GM23338 (cell line): Measurements from ENCODE around the gene HTT. TPM values are rescaled to one million over a fixed set of nuclear protein-coding genes. Genes with fewer than 3 reads are reported as not detected.

Experiments
- ATAC-seq: fragments of 200-7000 bp; cut with Tn5 transposase; 3 replicates; pipeline ENCODE4 v1.9.1; 2020
- DNase-seq: peaks from one replicate; pipeline ENCODE4 v3.0.0-alpha.2; 2015; ENCODE audit warnings: low spot score
- H2AFZ ChIP-seq: fragments of 200-600 bp; sonication (generic); 2 replicates; pipeline ENCODE4 v1.8.0; 2016; ENCODE audit warnings: antibody characterized with exemption, mild to moderate bottlenecking, moderate library complexity
- H3F3A ChIP-seq: fragments of 200-600 bp; sonication (generic); replicated peaks from 2 replicates; pipeline ENCODE4 v1.8.0; 2017; ENCODE audit warnings: antibody characterized with exemption, mixed run types, low read depth
- H3K27ac ChIP-seq: fragments of 200-600 bp; sonication (generic); 2 replicates; pipeline ENCODE4 v1.6.1; 2016; ENCODE audit warnings: low read depth
- H3K27me3 ChIP-seq: fragments of 200-600 bp; sonication (generic); 2 replicates; pipeline ENCODE4 v1.8.0; 2016; ENCODE audit warnings: mild to moderate bottlenecking, mixed run types, moderate library complexity; ENCODE audit not compliant: insufficient read depth
- H3K36me3 ChIP-seq: fragments of 200-600 bp; sonication (generic); 2 replicates; pipeline ENCODE4 v1.8.0; 2016; ENCODE audit warnings: mild to moderate bottlenecking; ENCODE audit not compliant: insufficient read depth
- H3K4me1 ChIP-seq: fragments of 200-600 bp; sonication (generic); 2 replicates; pipeline ENCODE4 v1.8.0; 2016; ENCODE audit warnings: mild to moderate bottlenecking, moderate library complexity; ENCODE audit not compliant: insufficient read depth
- H3K4me2 ChIP-seq: fragments of 200-600 bp; sonication (generic); 2 replicates; pipeline ENCODE4 v1.7.1; 2017; ENCODE audit warnings: mixed run types
- H3K4me3 ChIP-seq: fragments of 200-600 bp; sonication (generic); 2 replicates; pipeline ENCODE4 v1.6.1; 2016; ENCODE audit warnings: mixed run types
- H3K79me2 ChIP-seq: fragments of 200-600 bp; sonication (generic); replicated peaks from 2 replicates; pipeline ENCODE4 v1.8.0; 2017; ENCODE audit warnings: mild to moderate bottlenecking; ENCODE audit not compliant: insufficient read depth
- H3K9me2 ChIP-seq: fragments of 200-600 bp; sonication (generic); 2 replicates; pipeline ENCODE4 v1.8.0; 2017; ENCODE audit not compliant: insufficient read depth
- H4K20me1 ChIP-seq: fragments of 200-600 bp; sonication (generic); replicated peaks from 2 replicates; pipeline ENCODE4 v1.8.0; 2017; ENCODE audit warnings: mild to moderate bottlenecking; ENCODE audit not compliant: insufficient read depth
- H3K27ac Mint-ChIP-seq: 2 replicates; pipeline ENCODE4 v1.8.0; 2020; ENCODE audit warnings: inconsistent platforms, mild to moderate bottlenecking, moderate library complexity, mixed read lengths
- H3K27me3 Mint-ChIP-seq: 3 replicates; pipeline ENCODE4 v1.8.0; 2022; ENCODE audit warnings: low read depth, mild to moderate bottlenecking, moderate library complexity, mixed read lengths, inconsistent platforms; ENCODE audit not compliant: insufficient read depth, poor library complexity
- H3K36me3 Mint-ChIP-seq: 3 replicates; pipeline ENCODE4 v1.8.0; 2021; ENCODE audit warnings: low read depth, mild to moderate bottlenecking, inconsistent platforms, moderate library complexity, mixed read lengths
- H3K4me1 Mint-ChIP-seq: 3 replicates; pipeline ENCODE4 v1.8.0; 2020; ENCODE audit warnings: mild to moderate bottlenecking, inconsistent platforms, mixed read lengths
- H3K4me3 Mint-ChIP-seq: 3 replicates; pipeline ENCODE4 v1.8.0; 2021; ENCODE audit warnings: moderate library complexity, mild to moderate bottlenecking, inconsistent platforms, mixed read lengths
- H3K9me3 Mint-ChIP-seq: 3 replicates; pipeline ENCODE4 v1.8.0; 2020; ENCODE audit warnings: moderate library complexity, mild to moderate bottlenecking, inconsistent platforms, mixed read lengths
- CREB1 ChIP-seq: fragments of 250-450 bp; sonication (Bioruptor Pico); IDR thresholded peaks from 2 replicates; pipeline ENCODE4 v1.5.0; 2020; ENCODE audit warnings: low read depth, mild to moderate bottlenecking, moderate library complexity
- EZH2 ChIP-seq: fragments of 200-600 bp; sonication (generic); IDR thresholded peaks from one replicate; pipeline ENCODE4 v1.8.0; 2017; ENCODE audit warnings: antibody characterized with exemption, mild to moderate bottlenecking, low read depth; ENCODE audit not compliant: unreplicated experiment
- EZH2phosphoT487 ChIP-seq: fragments of 200-600 bp; sonication (generic); IDR thresholded peaks from one replicate; pipeline ENCODE4 v1.8.1; 2018; ENCODE audit warnings: antibody characterized with exemption; ENCODE audit not compliant: unreplicated experiment
- JUNB ChIP-seq: IDR thresholded peaks from one replicate; pipeline ENCODE4 v1.6.1; 2016; ENCODE audit warnings: antibody characterized with exemption; ENCODE audit not compliant: unreplicated experiment
- NANOG ChIP-seq: IDR thresholded peaks from 2 replicates; pipeline ENCODE4 v1.6.1; 2016; ENCODE audit warnings: antibody characterized with exemption, borderline replicate concordance
- STAT1 ChIP-seq: IDR thresholded peaks from one replicate; pipeline ENCODE4 v1.6.1; 2016; ENCODE audit warnings: antibody characterized with exemption; ENCODE audit not compliant: unreplicated experiment
- polyA plus RNA-seq: library from polyadenylated mRNA; unstranded; fragments of >200 nt; fragmentation: Nextera tagmentation; extraction: Ambion mirVana; gene quantifications from 2 replicates; pipeline ENCODE4 v1.2.1, GENCODE V29; 2016
- total RNA-seq: library from RNA; depleted of rRNA; stranded (reverse); fragments of >200 nt; shearing (Covaris generic); gene quantifications from 2 replicates; pipeline ENCODE4 v1.2.3, GENCODE V29; 2014
- TF ChIP-seq, protein P1 (sequence below): IDR thresholded peaks from one replicate; pipeline ENCODE4 v1.6.1; 2018; ENCODE audit warnings: antibody characterized with exemption; ENCODE audit not compliant: unreplicated experiment
- TF ChIP-seq, protein P2 (sequence below): IDR thresholded peaks from 2 replicates; pipeline ENCODE4 v1.6.1; 2016; ENCODE audit warnings: antibody characterized with exemption
- TF ChIP-seq, protein P3 (sequence below): fragments of 250-450 bp; sonication (Bioruptor Pico); IDR thresholded peaks from 2 replicates; pipeline ENCODE4 v1.5.0; 2020; ENCODE audit warnings: mild to moderate bottlenecking, moderate library complexity

Gene HTT
- total and polyA plus RNA-seq, 2 experiments from 2014 or later, result 26.6 to 67.7 TPM

- TF ChIP-seq, protein P1, sequence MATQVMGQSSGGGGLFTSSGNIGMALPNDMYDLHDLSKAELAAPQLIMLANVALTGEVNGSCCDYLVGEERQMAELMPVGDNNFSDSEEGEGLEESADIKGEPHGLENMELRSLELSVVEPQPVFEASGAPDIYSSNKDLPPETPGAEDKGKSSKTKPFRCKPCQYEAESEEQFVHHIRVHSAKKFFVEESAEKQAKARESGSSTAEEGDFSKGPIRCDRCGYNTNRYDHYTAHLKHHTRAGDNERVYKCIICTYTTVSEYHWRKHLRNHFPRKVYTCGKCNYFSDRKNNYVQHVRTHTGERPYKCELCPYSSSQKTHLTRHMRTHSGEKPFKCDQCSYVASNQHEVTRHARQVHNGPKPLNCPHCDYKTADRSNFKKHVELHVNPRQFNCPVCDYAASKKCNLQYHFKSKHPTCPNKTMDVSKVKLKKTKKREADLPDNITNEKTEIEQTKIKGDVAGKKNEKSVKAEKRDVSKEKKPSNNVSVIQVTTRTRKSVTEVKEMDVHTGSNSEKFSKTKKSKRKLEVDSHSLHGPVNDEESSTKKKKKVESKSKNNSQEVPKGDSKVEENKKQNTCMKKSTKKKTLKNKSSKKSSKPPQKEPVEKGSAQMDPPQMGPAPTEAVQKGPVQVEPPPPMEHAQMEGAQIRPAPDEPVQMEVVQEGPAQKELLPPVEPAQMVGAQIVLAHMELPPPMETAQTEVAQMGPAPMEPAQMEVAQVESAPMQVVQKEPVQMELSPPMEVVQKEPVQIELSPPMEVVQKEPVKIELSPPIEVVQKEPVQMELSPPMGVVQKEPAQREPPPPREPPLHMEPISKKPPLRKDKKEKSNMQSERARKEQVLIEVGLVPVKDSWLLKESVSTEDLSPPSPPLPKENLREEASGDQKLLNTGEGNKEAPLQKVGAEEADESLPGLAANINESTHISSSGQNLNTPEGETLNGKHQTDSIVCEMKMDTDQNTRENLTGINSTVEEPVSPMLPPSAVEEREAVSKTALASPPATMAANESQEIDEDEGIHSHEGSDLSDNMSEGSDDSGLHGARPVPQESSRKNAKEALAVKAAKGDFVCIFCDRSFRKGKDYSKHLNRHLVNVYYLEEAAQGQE, result no peak
- TF ChIP-seq EZH2, result no peak
- TF ChIP-seq, protein P2, sequence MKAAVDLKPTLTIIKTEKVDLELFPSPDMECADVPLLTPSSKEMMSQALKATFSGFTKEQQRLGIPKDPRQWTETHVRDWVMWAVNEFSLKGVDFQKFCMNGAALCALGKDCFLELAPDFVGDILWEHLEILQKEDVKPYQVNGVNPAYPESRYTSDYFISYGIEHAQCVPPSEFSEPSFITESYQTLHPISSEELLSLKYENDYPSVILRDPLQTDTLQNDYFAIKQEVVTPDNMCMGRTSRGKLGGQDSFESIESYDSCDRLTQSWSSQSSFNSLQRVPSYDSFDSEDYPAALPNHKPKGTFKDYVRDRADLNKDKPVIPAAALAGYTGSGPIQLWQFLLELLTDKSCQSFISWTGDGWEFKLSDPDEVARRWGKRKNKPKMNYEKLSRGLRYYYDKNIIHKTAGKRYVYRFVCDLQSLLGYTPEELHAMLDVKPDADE, result no peak
- no peak for TF ChIP-seq EZH2phosphoT487
- TF ChIP-seq CREB1 (CRISPR knock-in tag), result no peak
- TF ChIP-seq JUNB, result no peak
These were observed 145.4 kb downstream of the HTT start (continued) for GRCh38 chr4:3219761-3220475.

GRCh38 chr4:3220476-3221183 is 146.1 kb downstream of the HTT start:
- peaks cover 12% of the 10 kb centered on the region for H3K36me3 ChIP-seq
- TF ChIP-seq CREB1 (CRISPR knock-in tag), result no peak
- no peak for TF ChIP-seq NANOG
- TF ChIP-seq JUNB, result no peak
- TF ChIP-seq, protein P3, sequence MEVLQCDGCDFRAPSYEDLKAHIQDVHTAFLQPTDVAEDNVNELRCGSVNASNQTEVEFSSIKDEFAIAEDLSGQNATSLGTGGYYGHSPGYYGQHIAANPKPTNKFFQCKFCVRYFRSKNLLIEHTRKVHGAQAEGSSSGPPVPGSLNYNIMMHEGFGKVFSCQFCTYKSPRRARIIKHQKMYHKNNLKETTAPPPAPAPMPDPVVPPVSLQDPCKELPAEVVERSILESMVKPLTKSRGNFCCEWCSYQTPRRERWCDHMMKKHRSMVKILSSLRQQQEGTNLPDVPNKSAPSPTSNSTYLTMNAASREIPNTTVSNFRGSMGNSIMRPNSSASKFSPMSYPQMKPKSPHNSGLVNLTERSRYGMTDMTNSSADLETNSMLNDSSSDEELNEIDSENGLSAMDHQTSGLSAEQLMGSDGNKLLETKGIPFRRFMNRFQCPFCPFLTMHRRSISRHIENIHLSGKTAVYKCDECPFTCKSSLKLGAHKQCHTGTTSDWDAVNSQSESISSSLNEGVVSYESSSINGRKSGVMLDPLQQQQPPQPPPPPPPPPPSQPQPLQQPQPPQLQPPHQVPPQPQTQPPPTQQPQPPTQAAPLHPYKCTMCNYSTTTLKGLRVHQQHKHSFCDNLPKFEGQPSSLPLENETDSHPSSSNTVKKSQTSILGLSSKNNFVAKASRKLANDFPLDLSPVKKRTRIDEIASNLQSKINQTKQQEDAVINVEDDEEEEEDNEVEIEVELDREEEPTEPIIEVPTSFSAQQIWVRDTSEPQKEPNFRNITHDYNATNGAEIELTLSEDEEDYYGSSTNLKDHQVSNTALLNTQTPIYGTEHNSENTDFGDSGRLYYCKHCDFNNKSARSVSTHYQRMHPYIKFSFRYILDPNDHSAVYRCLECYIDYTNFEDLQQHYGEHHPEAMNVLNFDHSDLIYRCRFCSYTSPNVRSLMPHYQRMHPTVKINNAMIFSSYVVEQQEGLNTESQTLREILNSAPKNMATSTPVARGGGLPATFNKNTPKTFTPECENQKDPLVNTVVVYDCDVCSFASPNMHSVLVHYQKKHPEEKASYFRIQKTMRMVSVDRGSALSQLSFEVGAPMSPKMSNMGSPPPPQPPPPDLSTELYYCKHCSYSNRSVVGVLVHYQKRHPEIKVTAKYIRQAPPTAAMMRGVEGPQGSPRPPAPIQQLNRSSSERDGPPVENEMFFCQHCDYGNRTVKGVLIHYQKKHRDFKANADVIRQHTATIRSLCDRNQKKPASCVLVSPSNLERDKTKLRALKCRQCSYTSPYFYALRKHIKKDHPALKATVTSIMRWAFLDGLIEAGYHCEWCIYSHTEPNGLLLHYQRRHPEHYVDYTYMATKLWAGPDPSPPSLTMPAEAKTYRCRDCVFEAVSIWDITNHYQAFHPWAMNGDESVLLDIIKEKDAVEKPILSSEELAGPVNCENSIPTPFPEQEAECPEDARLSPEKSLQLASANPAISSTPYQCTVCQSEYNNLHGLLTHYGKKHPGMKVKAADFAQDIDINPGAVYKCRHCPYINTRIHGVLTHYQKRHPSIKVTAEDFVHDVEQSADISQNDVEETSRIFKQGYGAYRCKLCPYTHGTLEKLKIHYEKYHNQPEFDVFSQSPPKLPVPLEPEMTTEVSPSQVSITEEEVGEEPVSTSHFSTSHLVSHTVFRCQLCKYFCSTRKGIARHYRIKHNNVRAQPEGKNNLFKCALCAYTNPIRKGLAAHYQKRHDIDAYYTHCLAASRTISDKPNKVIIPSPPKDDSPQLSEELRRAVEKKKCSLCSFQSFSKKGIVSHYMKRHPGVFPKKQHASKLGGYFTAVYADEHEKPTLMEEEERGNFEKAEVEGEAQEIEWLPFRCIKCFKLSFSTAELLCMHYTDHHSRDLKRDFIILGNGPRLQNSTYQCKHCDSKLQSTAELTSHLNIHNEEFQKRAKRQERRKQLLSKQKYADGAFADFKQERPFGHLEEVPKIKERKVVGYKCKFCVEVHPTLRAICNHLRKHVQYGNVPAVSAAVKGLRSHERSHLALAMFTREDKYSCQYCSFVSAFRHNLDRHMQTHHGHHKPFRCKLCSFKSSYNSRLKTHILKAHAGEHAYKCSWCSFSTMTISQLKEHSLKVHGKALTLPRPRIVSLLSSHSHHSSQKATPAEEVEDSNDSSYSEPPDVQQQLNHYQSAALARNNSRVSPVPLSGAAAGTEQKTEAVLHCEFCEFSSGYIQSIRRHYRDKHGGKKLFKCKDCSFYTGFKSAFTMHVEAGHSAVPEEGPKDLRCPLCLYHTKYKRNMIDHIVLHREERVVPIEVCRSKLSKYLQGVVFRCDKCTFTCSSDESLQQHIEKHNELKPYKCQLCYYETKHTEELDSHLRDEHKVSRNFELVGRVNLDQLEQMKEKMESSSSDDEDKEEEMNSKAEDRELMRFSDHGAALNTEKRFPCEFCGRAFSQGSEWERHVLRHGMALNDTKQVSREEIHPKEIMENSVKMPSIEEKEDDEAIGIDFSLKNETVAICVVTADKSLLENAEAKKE (CRISPR knock-in tag), result no peak
- TF ChIP-seq STAT1, result no peak

More at GRCh38 chr4:3220476-3221183, 146.1 kb downstream of the HTT start:
- no peak overlapping the region for H2AFZ ChIP-seq
- no peaks in the 10 kb centered on the region for H3K4me1 ChIP-seq
- no peak overlapping the region for H3K27ac ChIP-seq
- H3K4me3 ChIP-seq, result no peak overlapping the region
- Mint-ChIP-seq H3K27me3 (peaks cover 6% of the 10 kb centered on the region), H3K36me3 (peaks cover 58% of the 10 kb centered on the region), H3K4me3 (no peak overlapping the region), H3K9me3 (no peaks in the 10 kb centered on the region), H3K27ac (no peak overlapping the region), H3K4me1 (no peaks in the 10 kb centered on the region)
- no peaks in the 10 kb centered on the region for H3K9me2 ChIP-seq
- no peaks in the 10 kb centered on the region for H3F3A ChIP-seq
- H3K27me3 ChIP-seq, result no peaks in the 10 kb centered on the region
- peaks cover 5% of the 10 kb centered on the region for H4K20me1 ChIP-seq
- H3K4me2 ChIP-seq, result no peak overlapping the region
- no peaks in the 10 kb centered on the region for H3K79me2 ChIP-seq
- ATAC-seq (no peak; the same call in 2 of the 3 replicates), DNase-seq (no peak)
